HepG2 (cell line): ENCODE measurements around the gene NRL. TPM values are rescaled to one million over a fixed set of nuclear protein-coding genes. Genes with fewer than 3 reads are reported as not detected.

Experiments
- CCDC6 ChIP-seq: sonication (generic); formaldehyde crosslinking; IDR thresholded peaks from 2 replicates; pipeline ENCODE4 v1.8.1; 2022; ENCODE audit warnings: mild to moderate bottlenecking, missing genetic modification reagents, moderate library complexity
- KDM5B ChIP-seq: sonication (generic); formaldehyde crosslinking; IDR thresholded peaks from 2 replicates; pipeline ENCODE4 v1.4.0; 2020; ENCODE audit warnings: missing genetic modification reagents, mild to moderate bottlenecking, borderline replicate concordance
- MAFF ChIP-seq: IDR thresholded peaks from 2 replicates; pipeline ENCODE4 v1.6.1; 2011; ENCODE audit warnings: low read depth, low read length, improper control_type of control experiment
- MAFK ChIP-seq, 2 experiments: IDR thresholded peaks in 1 of 2; conservative IDR thresholded peaks in 1 of 2; 2 replicates each; pipeline ENCODE4 v1.6.1; 2011; ENCODE audit warnings: improper control_type of control experiment in 2 of 2, low read length in 2 of 2
- MBNL3 ChIP-seq: fragments of 250-450 bp; sonication (Bioruptor Pico); conservative IDR thresholded peaks from 2 replicates; pipeline ENCODE4 v1.8.0; 2022; ENCODE audit warnings: mild to moderate bottlenecking, inconsistent platforms
- NFYC ChIP-seq: IDR thresholded peaks from 2 replicates; pipeline ENCODE4 v1.6.1; 2016; ENCODE audit warnings: missing genetic modification reagents, missing compliant biosample characterization
- PCBP1 ChIP-seq: fragments of 200-400 bp; formaldehyde crosslinking; IDR thresholded peaks from 2 replicates; pipeline ENCODE4 v1.6.1; 2017; ENCODE audit warnings: mild to moderate bottlenecking, low read depth, low read length, borderline replicate concordance
- PHB2 ChIP-seq: fragments of 450-650 bp; IDR thresholded peaks from 2 replicates; pipeline ENCODE4 v1.6.1; 2018; ENCODE audit not compliant: partially characterized antibody
- RELA ChIP-seq: sonication (generic); formaldehyde crosslinking; IDR thresholded peaks from 2 replicates; pipeline ENCODE4 v1.4.0; 2020; ENCODE audit warnings: missing genetic modification reagents
- REPIN1 ChIP-seq: sonication (generic); formaldehyde crosslinking; IDR thresholded peaks from 2 replicates; pipeline ENCODE4 v1.8.0; 2022; ENCODE audit warnings: missing genetic modification reagents, low read depth, mild to moderate bottlenecking, borderline replicate concordance
- SP1 ChIP-seq, 2 experiments: fragments of 450-650 bp in 1 of 2; sonication (generic) in 1 of 2; formaldehyde crosslinking in 1 of 2; IDR thresholded peaks; 2 replicates each; pipeline versions ENCODE4 v1.4.0 to v1.6.1; 2016 to 2020; ENCODE audit warnings: missing genetic modification reagents in 1 of 2
- TBP ChIP-seq: sonication (generic); formaldehyde crosslinking; IDR thresholded peaks from 2 replicates; pipeline ENCODE4 v1.5.0; 2020; ENCODE audit warnings: missing genetic modification reagents
- ZBTB43 ChIP-seq: sonication (generic); formaldehyde crosslinking; conservative IDR thresholded peaks from 2 replicates; pipeline ENCODE4 v1.4.0; 2020; ENCODE audit warnings: missing genetic modification reagents
- ZMYM4 ChIP-seq: sonication (generic); formaldehyde crosslinking; IDR thresholded peaks from 2 replicates; pipeline ENCODE4 v1.8.1; 2023; ENCODE audit warnings: mild to moderate bottlenecking, missing genetic modification reagents
- ZNF256 ChIP-seq: sonication (generic); formaldehyde crosslinking; conservative IDR thresholded peaks from 2 replicates; pipeline ENCODE4 v1.4.0; 2020; ENCODE audit warnings: missing genetic modification reagents
- ZNF263 ChIP-seq: sonication (generic); formaldehyde crosslinking; IDR thresholded peaks from 2 replicates; pipeline ENCODE4 v1.4.0; 2020; ENCODE audit warnings: missing genetic modification reagents
- ZNF567 ChIP-seq: sonication (generic); formaldehyde crosslinking; IDR thresholded peaks from 2 replicates; pipeline ENCODE4 v1.8.1; 2023; ENCODE audit warnings: mild to moderate bottlenecking, missing genetic modification reagents, borderline replicate concordance
- ZNF574 ChIP-seq: sonication (generic); formaldehyde crosslinking; IDR thresholded peaks from 2 replicates; pipeline ENCODE4 v1.4.0; 2020; ENCODE audit warnings: missing genetic modification reagents
- ZNF724P ChIP-seq: sonication (generic); formaldehyde crosslinking; IDR thresholded peaks from 2 replicates; pipeline ENCODE4 v1.8.0; 2022; ENCODE audit warnings: missing genetic modification reagents, borderline replicate concordance
- ZNF75D ChIP-seq: sonication (generic); formaldehyde crosslinking; IDR thresholded peaks from 2 replicates; pipeline ENCODE4 v1.8.1; 2023; ENCODE audit warnings: missing genetic modification reagents, mild to moderate bottlenecking, borderline replicate concordance
- ZSCAN30 ChIP-seq: sonication (generic); formaldehyde crosslinking; IDR thresholded peaks from 2 replicates; pipeline ENCODE4 v1.5.0; 2020; ENCODE audit warnings: mild to moderate bottlenecking, missing genetic modification reagents
- polyA plus RNA-seq, 8 experiments: library from polyadenylated mRNA; depleted of rRNA in 3 of 8; stranded (reverse) in 7 of 8; unstranded in 1 of 8; fragments of >200 nt; fragmentation: Illumina TruSeq in 4 of 8; extraction: Trizol in 4 of 8; gene quantifications; 2 replicates each; pipeline versions ENCODE4 v1.2.1 to v1.2.3, GENCODE V29; 2011 to 2016; ENCODE audit warnings: low read depth in 4 of 8, missing spikeins in 1 of 8, mixed read lengths in 1 of 8; ENCODE audit not compliant: insufficient read depth in 1 of 8
- total RNA-seq, 5 experiments: library from RNA; depleted of rRNA; stranded (reverse); fragments of >200 nt; fragmentation: Illumina TruSeq; extraction: Trizol; gene quantifications; 2 replicates each; pipeline ENCODE4 v1.2.3, GENCODE V29; 2016; ENCODE audit warnings: low read depth in 1 of 5
- TF ChIP-seq, protein P1 (sequence below): sonication (generic); formaldehyde crosslinking; IDR thresholded peaks from 2 replicates; pipeline ENCODE4 v1.5.1; 2020; ENCODE audit warnings: mild to moderate bottlenecking, missing genetic modification reagents, moderate library complexity

The NRL gene
- total and polyA plus RNA-seq, 2 of the 13 experiments (the other 11 are each of a cell fraction or from before 2014, with no cell fraction given), result 2.5 to 4.7 TPM

DNA sequence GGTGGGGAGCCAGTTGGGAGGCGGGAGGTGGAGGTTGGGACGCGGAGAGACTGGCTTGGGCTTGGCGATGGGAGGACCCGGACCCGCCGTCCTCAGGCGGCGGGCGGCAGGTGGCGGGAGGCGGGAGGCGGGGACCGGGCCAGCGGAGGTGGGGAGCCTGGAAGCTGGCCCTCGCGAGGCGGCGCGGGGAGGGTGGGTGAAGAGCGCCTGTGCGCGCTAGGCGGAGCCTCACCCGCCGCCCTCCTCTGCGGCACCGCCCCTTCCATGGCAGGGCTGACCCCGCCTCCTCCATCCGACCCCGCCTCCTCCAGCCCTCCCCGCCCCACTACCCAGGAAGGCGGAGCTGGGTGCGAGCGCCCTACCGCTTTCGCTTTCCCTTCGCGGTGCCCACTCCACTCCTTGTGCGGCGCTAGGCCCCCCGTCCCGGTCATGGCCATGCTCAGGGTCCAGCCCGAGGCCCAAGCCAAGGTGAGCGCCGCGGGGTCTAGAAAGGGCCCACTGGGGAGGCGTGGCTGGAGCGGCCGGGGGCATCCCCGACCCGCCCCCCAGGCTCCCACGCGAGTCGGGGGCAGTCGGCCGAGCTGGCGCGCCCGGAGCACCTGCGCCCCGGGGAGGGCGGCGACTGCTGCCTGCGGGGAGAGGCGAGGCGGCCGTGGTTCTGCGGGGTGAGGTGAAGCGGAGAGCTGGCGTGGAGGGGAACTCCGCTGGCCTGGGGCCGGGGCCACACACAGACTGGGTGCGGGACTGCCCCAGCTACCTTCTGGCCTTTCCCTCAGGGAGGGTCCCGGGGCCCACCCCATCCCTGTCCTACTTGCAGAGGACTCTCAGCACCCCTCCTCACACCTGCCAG is 21.3 kb upstream of the NRL start, which contains the start of gene PSME1 (continued):
- TF ChIP-seq ZMYM4, result no peak
- peak; percentile 70; the same call in 1 of the 2 replicates for TF ChIP-seq RELA (CRISPR knock-in tag)
- peak; percentile 86; the same call in 1 of the 2 replicates for TF ChIP-seq ZNF567 (CRISPR knock-in tag)
- TF ChIP-seq CCDC6, result no peak
- no peak for TF ChIP-seq PHB2
- TF ChIP-seq NFYC (CRISPR knock-in tag), result peak; percentile 54
- no peak for TF ChIP-seq ZNF75D (CRISPR knock-in tag)
- TF ChIP-seq ZSCAN30, result no peak
- peak; percentile 43; the same call in 1 of the 2 replicates for TF ChIP-seq ZNF256 (CRISPR knock-in tag)
- TF ChIP-seq ZNF574 (CRISPR knock-in tag), result peak; percentile 83
- no peak for TF ChIP-seq PCBP1
- TF ChIP-seq ZNF724P (CRISPR knock-in tag), result peak; percentile 85
- peak; percentile 95 for TF ChIP-seq ZBTB43 (CRISPR knock-in tag)
- TF ChIP-seq ZNF263, result peak; percentile 54; the same call in 1 of the 2 replicates
- TF ChIP-seq SP1 (IDR thresholded peaks at IDR 0.05), result peak; percentile 48; the same call in 1 of the 2 replicates
- TF ChIP-seq SP1 (CRISPR knock-in tag; IDR thresholded peaks at IDR 0.05), result peak; percentile 94
- peak; percentile 95 for TF ChIP-seq KDM5B
- no peak for TF ChIP-seq MBNL3
- TF ChIP-seq MAFF, result no peak
- no peak for TF ChIP-seq MAFK (conservative IDR thresholded peaks at IDR 0.05 in 1 of 2, IDR thresholded peaks at IDR 0.05 in 1 of 2; ENCODE audit: low read length in 2 of 2)
- peak; percentile 15; the same call in 1 of the 2 replicates for TF ChIP-seq REPIN1 (CRISPR knock-in tag)
- TF ChIP-seq TBP (CRISPR knock-in tag), result peak; percentile 94
- TF ChIP-seq, protein P1, sequence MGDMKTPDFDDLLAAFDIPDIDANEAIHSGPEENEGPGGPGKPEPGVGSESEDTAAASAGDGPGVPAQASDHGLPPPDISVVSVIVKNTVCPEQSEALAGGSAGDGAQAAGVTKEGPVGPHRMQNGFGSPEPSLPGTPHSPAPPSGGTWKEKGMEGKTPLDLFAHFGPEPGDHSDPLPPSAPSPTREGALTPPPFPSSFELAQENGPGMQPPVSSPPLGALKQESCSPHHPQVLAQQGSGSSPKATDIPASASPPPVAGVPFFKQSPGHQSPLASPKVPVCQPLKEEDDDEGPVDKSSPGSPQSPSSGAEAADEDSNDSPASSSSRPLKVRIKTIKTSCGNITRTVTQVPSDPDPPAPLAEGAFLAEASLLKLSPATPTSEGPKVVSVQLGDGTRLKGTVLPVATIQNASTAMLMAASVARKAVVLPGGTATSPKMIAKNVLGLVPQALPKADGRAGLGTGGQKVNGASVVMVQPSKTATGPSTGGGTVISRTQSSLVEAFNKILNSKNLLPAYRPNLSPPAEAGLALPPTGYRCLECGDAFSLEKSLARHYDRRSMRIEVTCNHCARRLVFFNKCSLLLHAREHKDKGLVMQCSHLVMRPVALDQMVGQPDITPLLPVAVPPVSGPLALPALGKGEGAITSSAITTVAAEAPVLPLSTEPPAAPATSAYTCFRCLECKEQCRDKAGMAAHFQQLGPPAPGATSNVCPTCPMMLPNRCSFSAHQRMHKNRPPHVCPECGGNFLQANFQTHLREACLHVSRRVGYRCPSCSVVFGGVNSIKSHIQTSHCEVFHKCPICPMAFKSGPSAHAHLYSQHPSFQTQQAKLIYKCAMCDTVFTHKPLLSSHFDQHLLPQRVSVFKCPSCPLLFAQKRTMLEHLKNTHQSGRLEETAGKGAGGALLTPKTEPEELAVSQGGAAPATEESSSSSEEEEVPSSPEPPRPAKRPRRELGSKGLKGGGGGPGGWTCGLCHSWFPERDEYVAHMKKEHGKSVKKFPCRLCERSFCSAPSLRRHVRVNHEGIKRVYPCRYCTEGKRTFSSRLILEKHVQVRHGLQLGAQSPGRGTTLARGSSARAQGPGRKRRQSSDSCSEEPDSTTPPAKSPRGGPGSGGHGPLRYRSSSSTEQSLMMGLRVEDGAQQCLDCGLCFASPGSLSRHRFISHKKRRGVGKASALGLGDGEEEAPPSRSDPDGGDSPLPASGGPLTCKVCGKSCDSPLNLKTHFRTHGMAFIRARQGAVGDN (CRISPR knock-in tag), result peak; percentile 95
